HG03045 (cell line): ENCODE data around the gene PSMB5.
"Not testable (repeated sequence)": the region's sequence is repeated elsewhere in the genome, so short reads cannot be mapped to it uniquely, and the experiment has no call there.

Experiments used
- ATAC-seq: cut with Tn5 transposase; IDR thresholded peaks from one replicate; pipeline ENCODE4 v1.9.1; 2021; ENCODE audit warnings: mild to moderate bottlenecking, moderate library complexity; ENCODE audit not compliant: unreplicated experiment

The PSMB5 gene

DNA sequence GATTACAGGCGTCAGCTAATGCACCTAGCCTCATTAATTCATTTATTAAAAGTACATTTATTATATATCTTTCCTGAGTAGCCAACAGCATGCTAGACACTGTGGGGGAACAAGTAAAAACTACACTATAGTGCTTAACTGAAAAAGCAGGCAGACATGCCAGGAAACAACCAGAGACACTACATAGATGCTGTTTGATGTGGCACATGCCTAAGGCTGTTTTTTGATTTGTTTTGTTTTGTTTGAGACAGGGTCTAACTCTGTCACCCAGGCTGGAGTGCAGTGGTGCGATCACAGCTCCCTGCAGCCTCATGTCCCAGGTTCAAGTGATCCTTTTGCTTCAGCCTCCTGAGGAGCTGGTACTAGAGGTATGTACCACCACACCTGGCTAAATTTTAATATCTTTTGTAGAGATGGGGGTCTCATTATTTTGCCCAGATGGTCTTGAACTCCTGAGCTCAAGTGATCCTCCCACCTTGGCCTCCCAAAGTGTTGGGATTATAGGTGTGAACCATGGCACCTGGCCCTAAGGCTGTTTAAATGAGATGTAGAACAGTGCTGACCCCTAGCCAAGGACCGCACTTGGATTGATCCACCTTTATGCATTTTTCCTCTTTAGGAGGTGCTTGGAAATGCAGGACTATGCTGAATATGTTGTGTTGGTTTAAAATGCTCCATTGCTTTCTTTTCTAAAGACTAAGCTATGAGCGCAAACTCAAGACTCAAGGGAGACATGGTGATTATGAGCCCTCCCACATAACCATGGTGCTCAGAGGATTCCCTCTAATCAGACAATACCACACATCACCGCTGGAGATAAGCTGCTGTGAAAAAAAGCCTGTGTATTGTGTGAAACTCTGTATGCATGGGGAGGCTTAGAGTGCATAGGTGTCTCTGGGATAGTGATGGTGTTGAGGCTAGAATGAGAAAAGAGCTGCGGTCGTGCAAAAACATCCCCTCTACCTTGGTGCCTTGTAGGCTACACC lies 14.3 kb downstream of the PSMB5 start:
- no peak for ATAC-seq

DNA sequence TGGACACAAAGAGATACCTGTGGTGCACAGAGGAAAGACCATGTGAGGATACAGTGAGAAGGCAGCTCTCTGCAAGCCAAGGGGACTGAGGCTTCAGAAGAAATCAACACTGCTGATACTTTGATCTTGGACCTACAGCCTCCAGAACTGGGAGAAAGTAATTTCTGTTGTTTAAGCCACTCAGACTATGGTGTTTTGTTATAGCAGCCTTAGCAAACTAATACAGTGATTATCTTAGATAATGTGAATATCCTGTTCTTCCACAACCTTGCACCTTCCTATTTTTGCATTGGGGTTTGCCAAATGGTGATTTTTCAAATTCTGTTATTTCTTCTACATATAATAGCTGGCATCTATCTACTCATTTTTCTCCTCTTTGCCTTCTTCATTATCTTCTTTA lies 16.6 kb downstream of the PSMB5 start:
- no peak for ATAC-seq

DNA sequence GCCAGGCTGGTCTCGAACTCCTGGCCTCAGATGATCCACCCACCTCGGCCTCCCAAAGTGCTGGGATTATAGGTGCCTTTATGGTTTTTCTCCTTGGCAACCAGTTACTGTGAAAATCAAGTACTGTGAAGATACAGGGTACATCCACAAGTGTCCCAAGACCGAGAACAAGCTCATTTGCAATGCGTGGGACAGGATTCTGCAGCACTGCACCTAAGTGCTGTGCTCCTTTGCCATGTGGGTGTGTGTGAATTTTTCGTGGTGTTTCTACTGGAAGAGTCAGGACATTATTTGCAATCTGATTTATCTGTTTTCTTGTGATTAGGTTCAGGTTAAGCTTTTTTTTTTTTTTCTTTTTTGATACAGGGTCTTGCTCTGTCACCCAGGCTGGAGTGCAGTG lies 17.6 kb downstream of the PSMB5 start:
- ATAC-seq = no peak

DNA sequence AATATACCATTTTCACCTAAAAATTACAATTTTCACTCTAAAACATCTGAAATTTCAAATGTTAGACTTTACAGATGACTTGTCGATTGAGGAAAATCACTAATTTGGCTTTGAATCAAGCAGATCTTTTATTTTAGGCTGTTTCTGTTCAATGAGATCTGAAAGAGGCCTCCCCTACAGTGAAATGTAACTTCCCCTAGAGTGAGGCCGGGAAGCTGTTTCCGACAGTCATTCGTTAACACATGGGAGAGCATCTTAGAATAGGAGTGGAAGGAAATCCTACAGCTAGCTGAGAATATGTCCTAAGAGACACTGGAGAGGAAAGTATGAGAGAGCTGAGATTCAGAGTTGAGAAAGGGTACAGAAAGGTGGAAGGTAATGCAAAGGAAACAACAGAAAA lies 19.1 kb downstream of the PSMB5 start:
- no peak for ATAC-seq

DNA sequence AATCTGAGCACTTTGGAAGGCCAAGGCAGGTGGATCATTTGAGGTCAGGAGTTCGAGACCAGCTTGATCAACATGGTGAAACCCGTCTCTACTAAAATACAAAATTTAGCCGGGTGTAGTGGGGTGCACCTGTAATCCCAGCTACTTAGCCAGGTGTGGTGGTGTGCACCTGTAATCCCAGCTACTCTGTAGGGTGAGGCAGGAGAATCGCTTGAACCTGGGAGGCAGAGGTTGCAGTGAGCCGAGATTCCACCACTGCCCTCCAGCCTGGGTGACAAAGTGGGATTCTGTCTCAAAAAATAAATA lies 21.0 kb downstream of the PSMB5 start:
- not testable (repeated sequence) for ATAC-seq

DNA sequence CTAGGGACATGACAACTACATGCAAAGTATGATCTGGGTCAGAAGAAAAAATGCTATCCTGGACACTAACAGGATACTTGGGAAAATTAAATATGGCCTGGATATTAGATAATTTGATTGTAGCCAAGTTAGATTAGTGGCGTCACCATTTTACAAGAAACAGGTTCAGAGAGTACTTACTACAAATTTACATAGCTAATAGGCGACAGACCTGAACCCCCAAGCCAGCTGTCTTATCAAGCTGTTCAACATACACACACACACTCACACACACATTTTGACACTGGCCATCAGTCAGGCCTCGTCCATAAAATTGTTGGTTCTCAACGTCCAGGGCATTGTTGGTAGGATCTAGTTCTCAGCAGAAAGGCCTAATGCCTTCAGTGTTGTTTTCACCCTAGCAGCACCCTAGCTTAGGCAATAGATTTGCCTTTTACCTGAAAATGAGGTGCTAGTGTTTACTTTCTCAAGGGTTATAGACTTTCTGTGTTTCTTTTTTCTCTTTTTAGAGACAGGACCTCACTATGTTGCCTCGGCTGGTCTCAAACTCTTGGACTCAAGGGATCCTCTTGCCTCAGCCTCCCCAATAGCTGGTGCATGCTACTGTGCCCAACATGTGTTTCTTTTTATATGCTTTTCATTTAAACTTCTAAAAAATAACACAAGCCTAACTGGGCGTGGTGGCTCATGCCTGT lies 21.5 kb downstream of the PSMB5 start:
- ATAC-seq = no peak

DNA sequence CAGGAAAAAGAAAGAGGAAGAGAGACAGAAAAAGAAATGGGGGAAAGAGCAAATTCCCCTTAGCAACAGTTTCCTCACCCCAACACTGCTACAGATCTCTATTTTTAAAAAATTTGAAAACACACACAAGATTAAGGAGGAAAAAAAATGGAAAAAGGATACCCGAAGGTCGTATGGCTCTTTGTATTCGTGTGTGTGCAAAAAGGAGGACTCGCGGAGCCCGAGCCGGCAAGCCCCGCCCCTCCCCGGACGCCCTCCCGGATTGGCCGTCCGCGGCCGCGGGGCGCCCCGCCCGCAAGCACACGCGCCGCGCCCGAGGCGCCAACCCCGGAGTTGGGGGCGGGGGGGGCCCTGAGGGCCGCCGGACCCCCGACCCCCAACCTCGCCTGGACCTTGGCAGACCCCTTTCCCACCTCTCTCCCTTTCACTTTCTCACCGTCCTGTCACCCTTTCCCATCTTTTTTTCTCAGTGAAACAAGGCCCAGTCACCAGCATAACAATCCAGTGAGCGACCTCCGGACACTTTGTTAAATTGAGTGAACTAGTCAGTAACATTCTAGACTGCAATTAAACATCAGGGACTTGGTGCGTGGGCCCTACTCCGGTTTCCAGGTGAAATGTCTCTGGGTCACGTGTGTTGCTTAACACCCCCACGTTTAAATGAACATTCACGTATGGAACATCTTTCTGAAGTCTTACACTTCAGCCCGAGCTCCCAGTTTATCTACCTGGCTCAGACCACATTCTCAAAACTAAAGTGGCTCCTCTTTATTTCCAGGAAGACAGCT lies 24.6 kb downstream of the PSMB5 start, which contains the start of gene C14orf93:
Gene C14orf93, minus strand, starts transcription at position 205 of the 788 bp plus-strand sequence. CDS start 11,120 bp downstream, outside the sequence.
- ATAC-seq = peak; percentile 39

DNA sequence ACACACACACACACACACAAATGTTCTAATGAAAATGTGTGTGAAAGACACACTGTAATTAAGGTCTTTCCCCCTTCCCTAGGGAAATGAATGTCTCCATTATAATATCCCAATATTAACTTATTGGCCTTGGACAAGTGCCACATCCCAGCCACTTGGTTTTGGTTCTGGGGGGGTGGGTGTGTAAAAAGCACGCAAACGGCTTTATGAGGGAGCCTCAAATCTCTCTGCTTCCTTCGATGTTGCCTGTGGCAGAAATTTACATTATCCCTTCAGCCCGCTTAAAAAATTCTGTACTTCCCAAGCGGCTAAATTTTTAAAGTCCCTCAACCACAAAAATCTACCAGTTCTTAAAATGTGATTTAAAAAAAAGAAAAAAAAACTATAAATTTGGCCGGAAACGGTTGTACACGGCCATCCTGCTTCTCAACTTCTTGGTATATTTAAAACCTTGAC lies 25.2 kb downstream of the PSMB5 start:
- no peak for ATAC-seq

DNA sequence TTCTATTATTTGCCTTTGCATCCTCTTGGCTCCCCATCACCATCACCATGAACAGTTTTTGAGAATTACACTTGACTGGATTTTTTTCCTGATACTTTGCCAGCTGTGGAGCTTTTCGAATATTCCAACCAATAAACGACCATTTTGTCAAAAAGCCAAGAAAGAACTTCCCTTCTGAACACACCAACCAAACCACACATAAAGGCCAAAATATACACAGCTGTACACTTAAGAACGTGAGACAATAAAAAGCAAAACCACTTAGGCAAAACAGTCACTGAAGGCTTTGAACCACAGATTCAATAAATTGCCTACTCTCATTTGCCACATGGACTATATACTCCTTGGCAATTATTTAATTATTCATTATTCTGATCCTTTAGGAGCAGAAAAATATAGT lies 25.9 kb downstream of the PSMB5 start:
- no peak for ATAC-seq

DNA sequence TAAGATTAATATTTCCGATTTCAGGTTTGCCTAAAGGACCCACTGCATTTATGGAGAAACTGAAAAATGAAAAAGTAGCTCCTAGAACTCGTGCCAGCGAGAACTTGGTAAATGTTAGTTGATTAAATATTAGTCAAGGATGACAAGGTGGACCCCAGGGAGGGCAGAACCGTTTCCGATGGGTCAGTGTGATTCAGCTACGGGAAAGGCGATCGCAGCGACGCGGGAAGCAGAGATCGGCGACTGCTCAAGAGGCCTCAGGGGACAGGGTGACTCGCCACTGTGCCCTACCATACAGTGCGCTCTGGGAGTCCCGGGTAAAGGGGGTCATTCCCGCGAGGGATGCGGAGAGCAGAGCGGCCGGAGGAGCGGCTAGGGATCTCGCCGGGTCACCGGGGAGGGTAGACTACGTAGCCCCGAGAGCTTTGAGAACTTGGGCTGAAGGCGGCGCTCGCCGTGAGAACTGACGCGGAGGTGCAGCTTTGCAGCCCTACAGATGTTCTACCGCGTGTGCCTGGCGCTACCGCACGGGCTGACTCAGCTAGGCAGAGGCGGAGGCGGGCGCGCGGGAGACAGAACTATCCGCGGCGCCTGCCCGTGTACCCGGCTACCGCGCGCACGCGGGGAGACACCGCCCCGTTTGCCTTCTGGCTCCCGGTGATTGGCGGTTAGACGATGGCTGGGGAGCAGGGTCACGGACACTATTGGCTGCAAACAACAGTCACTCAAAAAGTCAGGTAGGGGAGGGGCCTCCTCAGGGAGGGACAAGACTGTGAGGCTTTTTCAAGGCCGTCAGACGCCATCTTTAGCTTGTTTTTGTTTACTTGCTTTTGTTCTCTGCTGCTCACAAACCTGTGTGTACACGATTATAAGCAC lies 27.9 kb downstream of the PSMB5 start:
- ATAC-seq = peak; percentile 96

DNA sequence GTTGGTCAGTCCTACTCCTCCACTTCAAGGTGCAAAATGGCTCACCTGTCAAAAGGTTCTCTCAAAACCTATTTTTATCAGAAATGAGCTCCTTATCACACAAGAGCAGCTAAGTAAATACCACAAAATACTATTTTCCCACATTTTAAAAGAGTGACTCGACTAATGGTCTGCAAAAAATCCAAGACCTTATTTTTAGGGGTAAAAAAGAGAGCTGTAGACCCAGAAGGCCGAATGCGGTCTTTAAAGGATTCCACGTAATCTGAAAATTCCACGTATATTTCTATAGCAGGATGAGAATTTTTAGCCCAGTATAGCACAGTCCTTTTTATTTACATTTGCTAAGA lies 28.5 kb downstream of the PSMB5 start:
- ATAC-seq = no peak

DNA sequence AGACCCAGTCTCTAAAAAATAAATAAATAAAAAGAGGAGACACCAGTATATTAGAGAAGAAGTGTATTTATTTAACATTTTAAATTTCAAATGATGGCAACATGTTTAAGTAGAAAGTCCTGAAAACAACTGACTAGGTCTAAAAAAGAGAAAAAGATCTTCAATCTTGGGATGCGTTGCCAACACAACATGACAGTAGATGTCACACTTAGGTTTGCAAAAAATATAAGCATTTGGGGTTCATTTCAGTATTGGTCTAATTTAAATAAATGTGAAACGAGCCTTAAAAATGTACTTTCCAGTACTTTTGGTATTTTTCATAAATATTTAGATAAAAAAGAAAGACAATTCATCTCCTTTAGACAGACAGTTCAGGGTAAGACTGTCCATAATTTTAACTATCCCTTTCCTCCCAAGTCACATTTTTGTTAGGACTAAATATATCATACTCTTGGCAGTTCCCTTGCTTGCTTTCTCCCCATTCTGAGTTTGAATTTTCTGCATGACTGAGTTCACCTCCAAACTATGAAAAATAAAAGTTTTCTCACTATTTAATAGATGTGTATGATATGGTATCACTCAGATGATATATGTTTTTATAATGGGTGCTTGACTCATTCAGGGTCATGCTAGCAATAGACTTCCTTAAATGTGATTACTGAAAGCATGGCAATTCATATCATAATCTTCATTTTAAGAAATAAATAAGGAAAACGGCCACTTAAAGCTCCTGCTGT lies 29.1 kb downstream of the PSMB5 start:
- no peak for ATAC-seq

DNA sequence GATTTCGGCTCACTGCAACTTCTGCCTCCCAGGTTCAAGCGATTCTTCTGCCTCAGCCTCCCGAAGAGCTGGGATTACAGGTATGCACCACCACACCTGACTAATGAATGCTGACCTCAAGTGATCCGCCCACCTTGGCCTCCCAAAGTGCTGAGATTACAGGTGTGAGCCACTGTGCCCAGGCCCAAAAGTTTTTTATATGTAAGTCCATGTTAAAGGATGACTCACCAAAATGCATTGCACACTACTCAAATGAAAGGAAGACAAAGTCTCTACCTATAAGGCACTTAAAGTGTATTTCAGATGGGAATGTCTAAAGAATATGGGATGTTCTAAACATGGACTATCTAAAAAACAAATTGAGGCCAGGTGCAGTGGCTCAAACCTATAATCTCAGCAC lies 30.4 kb downstream of the PSMB5 start:
- ATAC-seq = not testable (repeated sequence)

DNA sequence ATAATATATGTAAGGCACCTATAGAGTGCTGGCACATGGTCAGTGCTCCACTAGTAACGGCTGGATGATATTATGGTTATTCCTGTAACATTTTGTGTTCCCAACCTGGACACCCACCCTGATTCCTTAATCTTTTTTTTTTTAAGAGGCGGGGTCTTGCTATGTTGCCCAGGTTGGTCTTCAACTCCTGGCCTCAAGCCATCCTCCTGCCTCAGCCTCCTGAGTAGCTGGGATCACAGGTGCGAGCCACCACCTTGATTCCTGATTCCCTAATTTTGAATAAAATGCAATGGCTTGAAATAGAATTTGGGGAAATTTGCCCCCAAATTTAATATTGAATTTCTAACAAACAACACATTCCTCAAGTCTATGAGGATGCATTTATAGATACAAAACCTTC lies 32.1 kb downstream of the PSMB5 start:
- ATAC-seq = no peak

DNA sequence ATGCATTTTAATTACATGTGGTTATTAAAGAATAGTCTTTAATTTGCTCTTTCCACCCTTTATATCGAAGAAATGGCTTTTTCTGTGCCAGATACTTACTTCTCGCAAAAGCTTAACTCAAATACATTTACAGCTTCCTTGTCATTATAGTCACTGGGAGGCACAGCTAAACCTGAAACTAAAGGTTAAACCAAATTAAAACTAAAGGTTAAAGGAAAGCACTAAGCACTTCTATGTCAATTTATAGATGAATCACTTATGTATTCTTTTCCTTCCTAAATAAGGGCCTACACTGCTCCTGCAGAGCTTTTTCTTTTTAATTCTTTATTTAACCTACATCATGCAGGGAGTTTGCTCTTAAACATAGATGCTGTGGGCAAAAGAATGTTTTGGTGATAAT lies 33.8 kb downstream of the PSMB5 start:
- ATAC-seq = no peak

DNA sequence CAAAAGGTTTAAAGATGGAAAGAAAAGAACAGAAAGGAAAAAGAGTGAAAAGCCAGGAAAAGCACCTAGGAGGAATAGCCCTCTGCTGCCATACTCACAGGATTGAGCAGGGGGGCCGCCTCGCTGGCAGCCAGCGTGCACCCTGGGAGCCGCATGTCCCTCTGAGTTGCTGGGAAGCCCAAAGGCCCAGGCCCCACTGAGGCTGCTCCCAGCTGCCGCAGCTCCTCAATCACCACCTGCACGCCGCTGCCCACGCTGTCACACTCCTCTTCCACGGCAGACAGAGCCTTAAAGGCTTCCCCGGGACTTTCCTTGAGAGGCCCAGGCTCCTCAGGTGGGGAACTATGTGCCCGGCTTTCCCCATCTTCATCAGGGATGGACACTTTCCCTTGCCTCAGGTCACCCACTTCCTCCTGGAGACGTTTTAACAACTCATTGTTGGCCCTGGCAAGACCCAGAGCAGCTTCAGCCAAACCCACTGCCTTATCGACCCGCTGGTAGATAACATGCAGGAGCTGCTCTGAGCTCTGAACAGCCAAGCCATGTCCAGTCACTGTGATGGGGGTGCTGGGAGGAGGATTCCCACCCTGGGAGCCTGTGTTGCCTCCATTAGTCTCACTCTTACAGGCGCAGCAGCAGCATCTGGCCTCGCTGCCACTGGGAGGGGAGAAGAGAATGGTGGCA lies 36.2 kb downstream of the PSMB5 start:
- ATAC-seq = no peak

DNA sequence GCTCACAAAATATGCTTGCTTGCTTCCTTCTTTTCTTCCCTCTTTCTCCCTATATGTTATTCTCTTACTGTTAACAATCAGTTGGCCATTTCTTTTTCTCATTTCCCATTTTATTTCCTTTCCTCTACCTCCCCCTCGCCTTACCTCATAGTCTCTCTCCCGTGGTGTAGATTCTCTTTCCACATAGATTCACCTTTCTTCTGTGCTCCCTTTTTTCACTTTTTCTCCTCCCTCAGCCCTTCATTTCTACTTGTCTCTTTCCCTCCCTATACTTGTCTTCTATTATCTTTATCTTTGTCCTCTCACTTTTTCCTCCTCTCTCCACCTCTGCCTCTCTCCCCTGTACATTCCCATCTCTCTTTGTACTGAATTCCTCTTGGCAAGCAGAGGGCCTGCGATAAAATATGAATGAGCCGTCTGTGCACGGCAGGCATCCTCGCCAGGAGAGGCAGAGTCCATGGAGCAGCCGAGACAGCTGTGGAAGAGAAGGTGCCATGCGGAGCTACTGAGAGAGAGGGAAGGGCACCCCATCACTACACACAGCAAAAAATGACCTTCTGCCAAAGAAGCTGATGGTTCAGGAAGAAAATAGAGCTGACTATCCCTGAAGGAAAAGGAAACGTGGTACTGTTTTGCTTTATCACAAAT lies 36.9 kb downstream of the PSMB5 start:
- no peak for ATAC-seq

DNA sequence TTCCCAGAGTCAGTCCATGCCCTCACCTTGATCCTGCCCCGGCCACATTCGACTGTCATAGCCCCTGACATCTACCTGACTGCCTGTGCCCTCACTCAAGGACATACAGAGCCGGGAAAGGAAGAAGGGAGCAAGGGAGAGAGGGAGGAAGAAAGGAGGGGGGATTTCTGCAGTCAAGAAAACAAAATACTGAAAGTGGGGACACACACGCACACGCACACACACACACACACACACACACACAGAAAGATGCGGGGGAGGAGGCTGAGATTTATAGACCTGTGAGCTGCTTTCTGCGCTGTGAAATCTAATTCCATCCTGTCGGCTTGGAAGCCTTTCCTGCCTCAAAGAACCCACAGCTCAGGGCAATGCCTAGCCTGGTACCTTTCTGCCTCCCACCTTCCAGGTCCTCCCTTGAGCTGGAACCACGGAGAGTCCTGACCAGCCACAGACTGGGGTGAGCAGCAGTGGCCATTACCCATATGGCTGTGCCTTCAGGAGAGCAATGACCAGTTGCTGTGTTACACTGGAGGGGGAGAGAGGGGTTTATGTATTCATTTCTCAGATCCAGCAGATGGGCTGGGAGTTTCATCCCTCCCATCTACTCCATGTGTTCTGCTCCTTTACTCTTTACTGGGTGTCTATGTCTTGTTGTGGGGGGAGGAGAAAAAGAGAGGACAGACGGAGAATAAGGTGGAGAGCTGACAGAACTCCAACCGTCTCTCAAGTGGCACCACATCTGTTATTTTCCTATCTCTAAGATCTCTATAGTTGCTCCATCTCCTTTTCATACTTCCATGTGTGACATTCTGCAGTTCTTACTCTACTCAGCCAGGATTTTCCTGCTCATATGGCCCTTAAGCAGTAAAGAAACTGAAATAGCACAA lies 37.7 kb downstream of the PSMB5 start:
- ATAC-seq = no peak
